Nephron (organoid): ENCODE measurements around the gene SPTBN5.
A peak's percentile ranks its signal among the peaks of the same experiment; 100 is the strongest.

ENCODE experiments used
- H3K27ac Mint-ChIP-seq, 3 experiments: 2 replicates each; pipeline ENCODE4 v1.8.0; 2020; ENCODE audit warnings: mixed read lengths in 3 of 3, mild to moderate bottlenecking in 2 of 3, moderate library complexity in 1 of 3
- H3K27me3 Mint-ChIP-seq: 2 replicates; pipeline ENCODE4 v1.8.0; 2021; ENCODE audit warnings: low read depth, mild to moderate bottlenecking, moderate library complexity, mixed read lengths
- H3K36me3 Mint-ChIP-seq: 2 replicates; pipeline ENCODE4 v1.8.0; 2020; ENCODE audit warnings: low read depth, mixed read lengths
- H3K4me1 Mint-ChIP-seq: 2 replicates; pipeline ENCODE4 v1.8.0; 2020; ENCODE audit warnings: mixed read lengths
- H3K4me3 Mint-ChIP-seq, 3 experiments: 2 replicates each; pipeline ENCODE4 v1.8.0; 2020; ENCODE audit warnings: mild to moderate bottlenecking in 3 of 3, mixed read lengths in 3 of 3, moderate library complexity in 2 of 3
- H3K9me3 Mint-ChIP-seq: 2 replicates; pipeline ENCODE4 v1.8.0; 2020; ENCODE audit warnings: mixed read lengths
- TF ChIP-seq, protein P1 (sequence below), 3 experiments: fragments of 200-600 bp; sonication (generic); IDR thresholded peaks; one replicate each; pipeline ENCODE4 v1.5.0; 2021; ENCODE audit warnings: antibody characterized with exemption in 3 of 3; ENCODE audit not compliant: unreplicated experiment in 3 of 3

SPTBN5 gene

GRCh38 chr15:41885321-41885720 is 8.5 kb downstream of the SPTBN5 start:
- no peak overlapping the region for H3K27ac Mint-ChIP-seq
- H3K4me3 Mint-ChIP-seq: no peak overlapping the region
- TF ChIP-seq, protein P1, sequence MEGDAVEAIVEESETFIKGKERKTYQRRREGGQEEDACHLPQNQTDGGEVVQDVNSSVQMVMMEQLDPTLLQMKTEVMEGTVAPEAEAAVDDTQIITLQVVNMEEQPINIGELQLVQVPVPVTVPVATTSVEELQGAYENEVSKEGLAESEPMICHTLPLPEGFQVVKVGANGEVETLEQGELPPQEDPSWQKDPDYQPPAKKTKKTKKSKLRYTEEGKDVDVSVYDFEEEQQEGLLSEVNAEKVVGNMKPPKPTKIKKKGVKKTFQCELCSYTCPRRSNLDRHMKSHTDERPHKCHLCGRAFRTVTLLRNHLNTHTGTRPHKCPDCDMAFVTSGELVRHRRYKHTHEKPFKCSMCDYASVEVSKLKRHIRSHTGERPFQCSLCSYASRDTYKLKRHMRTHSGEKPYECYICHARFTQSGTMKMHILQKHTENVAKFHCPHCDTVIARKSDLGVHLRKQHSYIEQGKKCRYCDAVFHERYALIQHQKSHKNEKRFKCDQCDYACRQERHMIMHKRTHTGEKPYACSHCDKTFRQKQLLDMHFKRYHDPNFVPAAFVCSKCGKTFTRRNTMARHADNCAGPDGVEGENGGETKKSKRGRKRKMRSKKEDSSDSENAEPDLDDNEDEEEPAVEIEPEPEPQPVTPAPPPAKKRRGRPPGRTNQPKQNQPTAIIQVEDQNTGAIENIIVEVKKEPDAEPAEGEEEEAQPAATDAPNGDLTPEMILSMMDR (IDR thresholded peaks at IDR 0.05; ENCODE audit: unreplicated experiment in 3 of 3): no peak
- peaks cover 32% of the 10 kb centered on the region for H3K27me3 Mint-ChIP-seq
- H3K4me1 Mint-ChIP-seq: peaks cover 15% of the 10 kb centered on the region
- no peaks in the 10 kb centered on the region for H3K9me3 Mint-ChIP-seq
- H3K36me3 Mint-ChIP-seq: no peaks in the 10 kb centered on the region

- Mint-ChIP-seq H3K4me1 (peaks cover 15% of the 10 kb centered on the region), H3K27ac (no peak overlapping the region), H3K4me3 (peak overlapping the region in 1 of 3 experiments; percentile 1), H3K36me3 (no peaks in the 10 kb centered on the region), H3K27me3 (peaks cover 32% of the 10 kb centered on the region), H3K9me3 (no peaks in the 10 kb centered on the region)
- TF ChIP-seq, protein P1 (IDR thresholded peaks at IDR 0.05; ENCODE audit: unreplicated experiment in 3 of 3): no peak
These were observed 9.4 kb downstream of the SPTBN5 start for GRCh38 chr15:41884458-41884857.

GRCh38 chr15:41883484-41883825 is 10.4 kb downstream of the SPTBN5 start:
- Mint-ChIP-seq H3K9me3 (no peaks in the 10 kb centered on the region), H3K27ac (no peak overlapping the region), H3K4me3 (no peak overlapping the region), H3K27me3 (peaks cover 32% of the 10 kb centered on the region), H3K36me3 (no peaks in the 10 kb centered on the region), H3K4me1 (peaks cover 15% of the 10 kb centered on the region)
- TF ChIP-seq, protein P1 (IDR thresholded peaks at IDR 0.05; ENCODE audit: unreplicated experiment in 3 of 3): no peak

DNA sequence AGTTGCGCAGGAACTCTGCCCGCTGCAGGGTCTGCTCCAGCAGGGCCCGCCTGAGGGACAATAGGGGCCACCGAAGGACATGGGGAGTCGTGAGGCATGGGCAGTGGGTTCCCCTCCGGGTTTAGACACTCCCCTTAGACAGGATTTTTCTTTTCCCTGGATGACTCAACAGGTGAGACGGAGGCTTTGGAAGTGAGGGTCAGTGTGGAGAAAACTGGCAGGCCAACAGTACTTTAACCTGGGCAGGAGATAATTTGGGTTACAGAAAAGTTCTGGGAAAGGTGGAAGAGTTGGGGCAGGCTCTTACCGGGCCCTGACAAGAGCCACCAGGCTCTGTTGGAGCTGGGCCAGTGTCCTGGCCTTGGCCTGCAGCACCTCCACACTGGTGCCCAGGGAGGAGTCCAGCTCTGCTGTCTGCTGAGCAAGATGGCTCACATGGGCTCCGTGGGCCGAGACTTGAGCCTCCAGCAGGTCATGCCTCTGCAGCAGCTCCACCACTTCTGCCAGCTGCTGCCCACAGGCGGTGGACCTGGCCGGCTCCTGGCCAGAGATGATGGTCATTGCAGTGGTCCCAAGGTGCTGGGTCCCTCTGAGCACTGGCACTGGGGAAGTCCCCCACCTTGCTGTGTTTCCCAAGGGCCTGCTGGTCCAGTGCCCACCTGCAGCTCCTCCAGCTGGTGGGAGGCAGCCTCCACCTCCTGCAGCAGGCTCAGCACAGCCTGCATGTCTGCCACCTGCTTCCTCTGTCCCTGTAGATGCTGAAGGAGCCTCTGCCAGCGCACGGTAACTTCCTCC is 11.0 kb downstream of the SPTBN5 start:
- Mint-ChIP-seq H3K36me3 (no peaks in the 10 kb centered on the region), H3K27me3 (peaks cover 32% of the 10 kb centered on the region), H3K4me1 (peaks cover 20% of the 10 kb centered on the region), H3K4me3 (peak overlapping the region in 1 of 3 experiments; percentile 31), H3K9me3 (no peaks in the 10 kb centered on the region), H3K27ac (no peak overlapping the region)
- TF ChIP-seq, protein P1 (IDR thresholded peaks at IDR 0.05; ENCODE audit: unreplicated experiment in 3 of 3): no peak

- H3K9me3 Mint-ChIP-seq: no peaks in the 10 kb centered on the region
- TF ChIP-seq, protein P1 (IDR thresholded peaks at IDR 0.05; ENCODE audit: unreplicated experiment in 3 of 3): no peak
- H3K27me3 Mint-ChIP-seq: peaks cover 32% of the 10 kb centered on the region
- H3K4me3 Mint-ChIP-seq: peak overlapping the region in 2 of 3 experiments; percentile 31 to 49
- no peaks in the 10 kb centered on the region for H3K36me3 Mint-ChIP-seq
- H3K27ac Mint-ChIP-seq: no peak overlapping the region
- peaks cover 20% of the 10 kb centered on the region for H3K4me1 Mint-ChIP-seq
These were observed 11.7 kb downstream of the SPTBN5 start for GRCh38 chr15:41881920-41882688.
